Glomerular endothelial cell (primary cell): Measurements from ENCODE around the gene SLC39A11. TPM values are rescaled to one million over a fixed set of nuclear protein-coding genes. Genes with fewer than 3 reads are reported as not detected.

ENCODE experiments used
- DNase-seq: peaks from one replicate; pipeline ENCODE4 v3.0.0-alpha.2; 2011; ENCODE audit warnings: low read depth, low spot score; ENCODE audit errors: extremely low read depth
- total RNA-seq: library from RNA; depleted of rRNA; stranded (reverse); fragments of >200 nt; gene quantifications from 2 replicates; pipeline ENCODE4 v1.2.3, GENCODE V29; 2015

Gene SLC39A11
- total RNA-seq, 1 donor from 2014 or later: 5.8 TPM

- DNase-seq: no peak
These were observed 478.0 kb downstream of the SLC39A11 start for GRCh38 chr17:72614476-72614870.

GRCh38 chr17:72613806-72614292 lies 478.6 kb downstream of the SLC39A11 start:
- DNase-seq: no peak

GRCh38 chr17:72613396-72613795 lies 479.1 kb downstream of the SLC39A11 start:
- no peak for DNase-seq

- DNase-seq: no peak
These were observed 481.3 kb downstream of the SLC39A11 start for GRCh38 chr17:72611172-72611571.

- no peak for DNase-seq
These were observed 483.0 kb downstream of the SLC39A11 start for GRCh38 chr17:72609501-72609900.

GRCh38 chr17:72608436-72608835 lies 484.1 kb downstream of the SLC39A11 start:
- no peak for DNase-seq

- no peak for DNase-seq
These were observed 485.8 kb downstream of the SLC39A11 start for GRCh38 chr17:72606656-72607055.

GRCh38 chr17:72605543-72605942 lies 486.9 kb downstream of the SLC39A11 start:
- no peak for DNase-seq

- DNase-seq: no peak
These were observed 488.0 kb downstream of the SLC39A11 start for GRCh38 chr17:72604518-72604917.

GRCh38 chr17:72603420-72604242 lies 488.9 kb downstream of the SLC39A11 start:
- DNase-seq: no peak

- no peak for DNase-seq
These were observed 489.7 kb downstream of the SLC39A11 start for GRCh38 chr17:72602517-72603419.

- DNase-seq: no peak
These were observed 491.6 kb downstream of the SLC39A11 start for GRCh38 chr17:72600934-72601333.

GRCh38 chr17:72599891-72600290 lies 492.6 kb downstream of the SLC39A11 start:
- DNase-seq: no peak

GRCh38 chr17:72598695-72599094 lies 493.8 kb downstream of the SLC39A11 start:
- DNase-seq: no peak

GRCh38 chr17:72597354-72598087 lies 495.0 kb downstream of the SLC39A11 start:
- no peak for DNase-seq

Other genes with a start within 250 kb of the SLC39A11 start
- not detected in 2 replicates for gene SSTR2, start 72.3 kb upstream of the SLC39A11 start, total RNA-seq
- gene COG1, start 100.4 kb upstream of the SLC39A11 start, total RNA-seq: 20.3 and 27.5 TPM in 2 replicates
- 1.2 TPM in 1 of 2 replicates, not detected in the other for gene CPSF4L, start 169.2 kb upstream of the SLC39A11 start, total RNA-seq
- 25.0 and 36.8 TPM in 2 replicates for gene CDC42EP4, start 219.3 kb upstream of the SLC39A11 start, total RNA-seq